IMR-90 (cell line): Measurements from ENCODE around the gene CDHR2.

ENCODE experiments used
- CEBPB ChIP-seq: IDR thresholded peaks from 2 replicates; pipeline ENCODE4 v1.6.1; 2012; ENCODE audit warnings: low read depth, low read length, improper control_type of control experiment
- CTCF ChIP-seq: conservative IDR thresholded peaks from 2 replicates; pipeline ENCODE4 v1.5.1; 2012; ENCODE audit warnings: mild to moderate bottlenecking, low read depth, low read length, improper control_type of control experiment

- TF ChIP-seq CTCF (no peak), CEBPB (no peak)
Measured at GRCh38 chr5:176633598-176633997, 84.5 kb downstream of the CDHR2 start.
